ENCODE data around the gene B3GALT5.
"Not testable (repeated sequence)": the region's sequence is repeated elsewhere in the genome, so short reads cannot be mapped to it uniquely, and the experiment has no call there.

Gene B3GALT5, protein sequence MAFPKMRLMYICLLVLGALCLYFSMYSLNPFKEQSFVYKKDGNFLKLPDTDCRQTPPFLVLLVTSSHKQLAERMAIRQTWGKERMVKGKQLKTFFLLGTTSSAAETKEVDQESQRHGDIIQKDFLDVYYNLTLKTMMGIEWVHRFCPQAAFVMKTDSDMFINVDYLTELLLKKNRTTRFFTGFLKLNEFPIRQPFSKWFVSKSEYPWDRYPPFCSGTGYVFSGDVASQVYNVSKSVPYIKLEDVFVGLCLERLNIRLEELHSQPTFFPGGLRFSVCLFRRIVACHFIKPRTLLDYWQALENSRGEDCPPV

DNA sequence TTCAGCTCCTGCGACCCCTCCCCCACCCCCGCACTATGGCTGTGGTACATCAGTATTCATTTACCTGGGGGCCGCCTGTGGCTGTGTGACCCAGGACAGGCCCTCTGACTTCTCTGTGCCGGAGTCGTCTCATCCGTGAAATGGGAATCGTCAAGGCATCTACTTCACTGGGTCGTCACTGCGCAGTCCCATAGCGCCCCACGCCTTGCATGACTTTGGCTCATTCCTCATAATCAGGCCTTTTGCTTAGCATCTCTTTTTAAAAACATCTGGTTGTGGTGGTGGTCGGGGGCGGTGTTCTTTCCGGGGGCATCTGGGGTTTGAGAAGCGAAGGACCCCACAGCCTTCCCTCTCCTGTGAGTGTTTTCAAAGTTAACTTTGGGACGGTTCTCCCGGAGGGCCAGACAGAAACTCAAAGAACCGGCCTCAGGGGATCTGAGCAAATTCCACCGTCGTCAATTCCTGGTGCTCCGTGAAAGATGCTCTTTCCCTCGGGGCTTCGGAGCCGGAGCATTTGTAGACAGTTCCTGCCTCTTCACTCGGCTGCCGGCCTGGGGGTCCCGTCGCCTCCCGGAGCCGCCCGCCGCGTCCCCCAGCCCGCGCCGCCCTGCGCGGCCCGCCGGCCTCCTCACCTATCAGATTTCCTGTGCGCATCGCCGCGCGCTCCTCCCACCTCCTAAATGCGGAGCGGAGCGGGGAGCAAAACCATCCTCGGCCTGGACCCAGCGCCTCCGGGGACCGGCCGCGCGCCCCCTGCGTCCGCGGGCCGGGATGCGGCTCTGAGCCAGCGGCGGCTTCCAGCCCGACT lies at the start of gene B3GALT5:
Gene B3GALT5 (plus strand): TSS at position 708 of the 808 bp plus-strand sequence. CDS start 47,620 bp downstream, outside the sequence.
- Mint-ChIP-seq H3K4me1 (no peaks in the 10 kb centered on the region), H3K4me3 (no peak within 1 kb of the TSS), H3K27ac (ENCODE audit: low read depth) (no peak within 1 kb of the TSS), H3K36me3 (ENCODE audit: insufficient read depth) (no peaks in the 10 kb centered on the region), H3K27me3 (peaks cover 82% of the 10 kb centered on the region), H3K9me3 (no peaks in the 10 kb centered on the region)
- DNase-seq (ENCODE audit: low spot score in 2 of 2) (no peak), ATAC-seq (replicated peaks; ENCODE audit: extremely low read depth, poor library complexity, severe bottlenecking) (no peak)

DNA sequence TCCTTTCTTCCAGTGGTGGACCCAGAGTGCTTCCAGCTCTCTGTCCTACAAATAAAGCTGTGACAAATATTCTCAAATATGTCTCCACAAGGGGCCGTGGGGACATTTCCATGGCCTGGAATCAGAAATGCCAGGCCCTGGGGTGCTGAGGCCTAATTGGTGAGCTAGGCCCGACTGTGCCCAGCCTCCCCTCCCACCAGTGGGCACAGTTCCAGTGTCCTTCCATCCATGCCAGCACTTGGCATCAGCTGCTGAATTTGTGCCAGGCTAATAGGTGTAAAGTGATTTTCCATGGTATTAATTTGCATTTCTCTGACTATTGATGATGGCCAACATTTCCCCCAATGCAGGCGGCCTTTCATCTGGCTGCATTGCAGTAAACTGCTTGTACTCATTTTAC lies 48.5 kb upstream of the B3GALT5 start:
- H3K36me3 Mint-ChIP-seq (ENCODE audit: insufficient read depth): no peaks in the 10 kb centered on the region
- no peaks in the 10 kb centered on the region for H3K27me3 Mint-ChIP-seq
- no peaks in the 10 kb centered on the region for H3K4me1 Mint-ChIP-seq
- H3K27ac Mint-ChIP-seq (ENCODE audit: low read depth): no peak overlapping the region
- DNase-seq (ENCODE audit: low spot score in 2 of 2) (no peak), ATAC-seq (replicated peaks; ENCODE audit: extremely low read depth, poor library complexity, severe bottlenecking) (no peak)
- no peaks in the 10 kb centered on the region for H3K9me3 Mint-ChIP-seq
- no peak overlapping the region for H3K4me3 Mint-ChIP-seq

GRCh38 chr21:39567180-39567972 lies 45.4 kb upstream of the B3GALT5 start:
- H3K27ac Mint-ChIP-seq (ENCODE audit: low read depth): no peak overlapping the region
- ATAC-seq (replicated peaks; ENCODE audit: extremely low read depth, poor library complexity, severe bottlenecking): no peak
- no peak for DNase-seq (ENCODE audit: low spot score in 2 of 2)
- H3K36me3 Mint-ChIP-seq (ENCODE audit: insufficient read depth): no peaks in the 10 kb centered on the region
- no peaks in the 10 kb centered on the region for H3K27me3 Mint-ChIP-seq
- no peak overlapping the region for H3K4me3 Mint-ChIP-seq
- H3K9me3 Mint-ChIP-seq: no peaks in the 10 kb centered on the region
- no peaks in the 10 kb centered on the region for H3K4me1 Mint-ChIP-seq

GRCh38 chr21:39568361-39568760 lies 44.4 kb upstream of the B3GALT5 start:
- Mint-ChIP-seq H3K27me3 (peaks cover 7% of the 10 kb centered on the region), H3K4me1 (no peaks in the 10 kb centered on the region), H3K27ac (ENCODE audit: low read depth) (no peak overlapping the region), H3K36me3 (ENCODE audit: insufficient read depth) (no peaks in the 10 kb centered on the region), H3K4me3 (no peak overlapping the region), H3K9me3 (no peaks in the 10 kb centered on the region)
- no peak for DNase-seq (ENCODE audit: low spot score in 2 of 2)
- no peak for ATAC-seq (replicated peaks; ENCODE audit: extremely low read depth, poor library complexity, severe bottlenecking)

DNA sequence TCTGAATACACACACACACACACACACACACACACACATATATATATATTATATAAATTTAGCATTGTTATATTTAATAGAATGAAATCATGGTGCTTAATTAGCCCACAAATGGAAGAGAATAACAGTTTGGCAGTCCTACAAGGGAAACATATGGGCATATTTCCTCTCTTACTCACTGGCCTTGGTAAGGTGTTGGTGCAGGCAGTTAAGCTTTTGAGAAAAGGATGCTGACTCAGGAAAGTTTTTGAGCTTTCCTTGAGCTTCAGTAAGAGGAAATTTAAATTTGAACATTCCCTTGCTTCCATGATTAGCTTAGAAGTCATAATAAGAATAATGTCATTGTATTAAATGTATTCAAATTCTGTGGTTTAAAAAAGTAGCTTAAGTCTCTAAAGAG lies 37.0 kb upstream of the B3GALT5 start:
- no peak for ATAC-seq (replicated peaks; ENCODE audit: extremely low read depth, poor library complexity, severe bottlenecking)
- Mint-ChIP-seq H3K27me3 (peaks cover 40% of the 10 kb centered on the region), H3K4me1 (no peaks in the 10 kb centered on the region), H3K4me3 (no peak overlapping the region), H3K9me3 (no peaks in the 10 kb centered on the region), H3K27ac (ENCODE audit: low read depth) (no peak overlapping the region), H3K36me3 (ENCODE audit: insufficient read depth) (no peaks in the 10 kb centered on the region)
- DNase-seq (ENCODE audit: low spot score in 2 of 2): no peak

DNA sequence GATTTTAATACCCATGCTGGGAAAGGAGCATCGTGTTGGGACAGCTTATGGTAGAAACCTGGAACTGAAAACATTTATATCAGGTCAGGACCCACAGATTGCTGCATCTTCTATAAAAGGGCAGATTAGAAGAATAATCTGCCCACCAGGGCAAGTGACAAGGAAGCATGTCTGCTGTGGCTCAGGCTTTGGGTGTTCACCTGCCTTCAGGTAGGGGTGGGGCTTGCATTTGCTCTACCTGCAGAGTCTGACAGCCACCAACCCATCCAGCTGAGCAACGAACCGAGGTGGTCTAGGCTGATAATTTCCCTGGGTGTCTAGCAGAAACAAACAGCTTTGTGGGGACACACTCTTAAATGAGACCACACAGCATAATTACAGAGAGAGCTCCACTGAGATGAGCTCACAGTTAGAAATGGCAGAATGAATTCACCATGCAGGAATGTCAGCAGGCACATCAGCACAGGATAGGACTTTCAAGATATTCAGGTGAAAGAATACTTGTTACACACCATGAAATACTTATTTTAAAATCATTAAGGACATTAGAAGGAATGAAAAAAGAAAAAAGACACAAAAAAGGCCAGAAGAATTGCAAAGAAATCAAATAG lies 36.1 kb upstream of the B3GALT5 start:
- ATAC-seq (replicated peaks; ENCODE audit: extremely low read depth, poor library complexity, severe bottlenecking) (no peak), DNase-seq (ENCODE audit: low spot score in 2 of 2) (no peak)
- Mint-ChIP-seq H3K27me3 (peaks cover 48% of the 10 kb centered on the region), H3K27ac (ENCODE audit: low read depth) (no peak overlapping the region), H3K4me1 (no peaks in the 10 kb centered on the region), H3K36me3 (ENCODE audit: insufficient read depth) (no peaks in the 10 kb centered on the region), H3K4me3 (no peak overlapping the region), H3K9me3 (no peaks in the 10 kb centered on the region)

DNA sequence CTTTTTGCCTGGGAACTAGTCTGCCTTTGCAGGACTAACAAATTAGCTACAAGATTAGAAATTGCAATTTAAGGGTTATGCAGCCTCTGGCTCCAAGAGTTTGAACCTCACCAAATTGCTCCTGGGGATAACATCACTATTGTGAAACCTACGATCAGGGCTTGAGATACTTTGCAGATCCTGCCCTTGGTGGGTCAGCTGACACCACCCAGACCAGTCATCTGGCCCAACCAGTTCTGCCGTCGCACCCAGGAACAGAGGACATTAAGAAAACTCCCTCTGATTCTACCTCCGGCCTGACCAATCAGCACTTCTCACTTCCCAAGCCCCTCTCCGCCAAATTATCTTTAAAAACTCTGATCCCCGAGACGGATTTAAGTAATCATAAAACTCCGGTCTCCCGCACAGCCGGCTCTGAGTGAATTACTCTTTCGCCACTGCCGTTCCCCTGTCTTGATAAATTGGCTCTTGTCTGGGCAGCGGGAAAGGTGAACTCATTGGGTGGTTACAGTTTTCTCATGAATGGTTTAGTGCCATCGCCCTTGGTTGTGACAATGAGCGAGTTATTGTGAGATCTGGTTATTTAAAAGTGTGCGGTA lies 32.9 kb upstream of the B3GALT5 start:
- ATAC-seq (replicated peaks; ENCODE audit: extremely low read depth, poor library complexity, severe bottlenecking) (no peak), DNase-seq (ENCODE audit: low spot score in 2 of 2) (no peak)
- Mint-ChIP-seq H3K9me3 (no peaks in the 10 kb centered on the region), H3K4me3 (no peak overlapping the region), H3K27ac (ENCODE audit: low read depth) (no peak overlapping the region), H3K4me1 (no peaks in the 10 kb centered on the region), H3K36me3 (ENCODE audit: insufficient read depth) (no peaks in the 10 kb centered on the region), H3K27me3 (peaks cover 35% of the 10 kb centered on the region)

DNA sequence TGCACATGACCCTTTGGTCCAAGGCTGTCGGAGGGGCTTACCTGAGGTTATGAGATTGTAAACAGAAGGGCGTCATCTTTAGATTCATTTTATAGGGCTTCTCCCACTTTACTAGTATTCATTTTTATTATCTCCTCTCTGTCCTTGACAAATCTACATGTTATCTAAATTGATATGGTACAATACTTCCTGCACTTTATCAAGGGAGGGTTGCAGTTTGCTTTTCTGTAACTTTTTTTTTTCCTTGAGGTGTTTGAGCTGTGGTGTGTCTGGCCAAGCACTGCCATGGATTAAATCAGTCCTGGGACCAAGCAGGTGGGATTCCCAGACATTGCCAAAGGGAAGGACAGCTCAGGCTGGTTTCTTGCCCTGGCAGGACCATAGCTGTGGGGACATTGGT lies 32.0 kb upstream of the B3GALT5 start:
- Mint-ChIP-seq H3K4me3 (no peak overlapping the region), H3K36me3 (ENCODE audit: insufficient read depth) (no peaks in the 10 kb centered on the region), H3K27me3 (peaks cover 28% of the 10 kb centered on the region), H3K27ac (ENCODE audit: low read depth) (no peak overlapping the region), H3K4me1 (no peaks in the 10 kb centered on the region), H3K9me3 (no peaks in the 10 kb centered on the region)
- ATAC-seq (replicated peaks; ENCODE audit: extremely low read depth, poor library complexity, severe bottlenecking) (no peak), DNase-seq (ENCODE audit: low spot score in 2 of 2) (no peak)

DNA sequence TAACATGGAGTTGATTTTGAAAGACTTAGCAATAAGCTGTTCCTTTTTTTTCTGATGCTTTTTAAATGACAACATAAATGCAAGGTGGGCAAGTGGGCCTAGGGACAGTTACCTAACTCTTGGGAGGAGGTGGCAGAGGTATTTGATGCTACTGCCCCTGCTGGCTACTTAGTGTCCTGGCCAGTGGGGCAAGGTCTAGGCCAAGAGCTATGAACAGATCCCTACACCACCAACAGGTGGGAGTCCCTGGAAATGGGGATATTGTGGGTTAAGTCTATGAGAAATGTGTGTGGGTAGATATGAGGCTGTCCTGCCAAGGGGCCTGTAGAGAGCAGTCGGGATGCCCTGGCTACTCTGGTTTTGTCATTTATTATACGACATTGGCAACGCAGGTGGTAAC lies 31.3 kb upstream of the B3GALT5 start:
- Mint-ChIP-seq H3K27ac (ENCODE audit: low read depth) (no peak overlapping the region), H3K4me1 (no peaks in the 10 kb centered on the region), H3K36me3 (ENCODE audit: insufficient read depth) (no peaks in the 10 kb centered on the region), H3K9me3 (peaks cover 5% of the 10 kb centered on the region), H3K27me3 (peaks cover 27% of the 10 kb centered on the region), H3K4me3 (no peak overlapping the region)
- ATAC-seq (replicated peaks; ENCODE audit: extremely low read depth, poor library complexity, severe bottlenecking) (no peak), DNase-seq (ENCODE audit: low spot score in 2 of 2) (no peak)

DNA sequence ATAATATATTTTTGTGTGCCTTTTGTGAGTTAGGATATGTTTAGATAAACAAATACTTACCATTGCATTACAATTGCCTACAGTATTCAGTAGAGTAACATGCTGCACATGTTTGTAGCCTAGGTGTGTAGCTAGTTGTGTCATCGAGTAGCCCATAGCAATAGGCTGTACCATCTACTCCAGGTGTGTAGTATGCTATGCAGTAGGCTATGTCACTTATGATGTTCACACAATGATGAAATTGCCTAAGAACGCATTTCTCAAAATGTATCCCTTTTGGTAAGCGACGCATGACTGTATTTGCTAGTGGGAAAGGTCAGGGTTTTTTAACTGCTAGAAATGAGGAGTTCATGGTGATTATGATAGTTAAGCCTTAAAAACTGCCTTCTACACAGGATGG lies 30.0 kb upstream of the B3GALT5 start:
- DNase-seq (ENCODE audit: low spot score in 2 of 2) (no peak), ATAC-seq (replicated peaks; ENCODE audit: extremely low read depth, poor library complexity, severe bottlenecking) (no peak)
- no peak overlapping the region for H3K27ac Mint-ChIP-seq (ENCODE audit: low read depth)
- no peaks in the 10 kb centered on the region for H3K4me1 Mint-ChIP-seq
- no peaks in the 10 kb centered on the region for H3K36me3 Mint-ChIP-seq (ENCODE audit: insufficient read depth)
- H3K4me3 Mint-ChIP-seq: no peak overlapping the region
- peaks cover 5% of the 10 kb centered on the region for H3K9me3 Mint-ChIP-seq
- H3K27me3 Mint-ChIP-seq: peaks cover 21% of the 10 kb centered on the region

- not testable (repeated sequence) for H3K27ac Mint-ChIP-seq (ENCODE audit: low read depth); H3K4me3 Mint-ChIP-seq; H3K4me1 Mint-ChIP-seq; DNase-seq (ENCODE audit: low spot score in 2 of 2); H3K36me3 Mint-ChIP-seq (ENCODE audit: insufficient read depth); H3K9me3 Mint-ChIP-seq; ATAC-seq (replicated peaks; ENCODE audit: extremely low read depth, poor library complexity, severe bottlenecking)
- H3K27me3 Mint-ChIP-seq: peaks cover 23% of the 10 kb centered on the region
Observed at GRCh38 chr21:39583586-39583985, 29.2 kb upstream of the B3GALT5 start.

DNA sequence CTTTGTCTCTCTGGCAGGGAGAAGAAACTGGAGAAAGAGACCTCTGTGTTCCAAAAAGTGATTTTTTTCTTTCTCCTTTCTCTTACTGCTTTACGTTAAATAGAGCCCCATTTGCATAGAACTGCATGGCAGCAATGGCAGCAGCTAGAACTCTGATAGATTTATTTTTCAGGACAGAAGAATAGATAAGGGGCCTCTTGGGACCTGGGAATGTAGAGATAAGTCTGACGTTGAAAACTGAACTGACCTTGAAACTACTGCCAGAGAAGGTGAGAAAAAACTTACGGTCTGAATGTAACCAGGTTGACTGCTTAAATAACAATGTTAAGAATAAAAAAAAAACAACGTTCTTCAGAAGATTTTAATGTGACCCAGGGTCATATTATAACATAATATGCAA lies 25.4 kb upstream of the B3GALT5 start:
- no peaks in the 10 kb centered on the region for H3K4me1 Mint-ChIP-seq
- peaks cover 10% of the 10 kb centered on the region for H3K9me3 Mint-ChIP-seq
- peaks cover 9% of the 10 kb centered on the region for H3K27me3 Mint-ChIP-seq
- H3K27ac Mint-ChIP-seq (ENCODE audit: low read depth): no peak overlapping the region
- H3K4me3 Mint-ChIP-seq: no peak overlapping the region
- H3K36me3 Mint-ChIP-seq (ENCODE audit: insufficient read depth): no peaks in the 10 kb centered on the region
- ATAC-seq (replicated peaks; ENCODE audit: extremely low read depth, poor library complexity, severe bottlenecking) (no peak), DNase-seq (ENCODE audit: low spot score in 2 of 2) (no peak)

All from central memory CD8-positive, alpha-beta T cell (primary cell).